ENCODE measurements around the gene CELF1.

DNA sequence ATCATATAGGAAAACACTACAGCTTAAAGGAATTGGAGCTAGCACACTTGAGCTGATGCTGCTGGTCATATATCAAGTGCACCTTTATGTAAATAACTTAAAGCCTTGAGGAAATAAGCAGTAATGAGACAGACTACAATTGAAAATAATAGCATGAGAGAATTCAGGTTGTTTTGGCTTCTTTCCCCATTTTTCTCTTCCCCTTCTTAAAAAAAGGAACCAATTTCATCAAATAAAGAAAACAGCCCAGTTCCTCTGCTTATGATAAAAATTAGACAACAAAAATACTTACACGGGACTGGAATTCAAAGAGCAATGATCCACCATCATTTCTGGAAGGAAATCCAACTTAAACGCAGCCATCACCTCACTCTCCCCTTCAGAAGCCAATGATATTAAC, 53.8 kb downstream of the CELF1 start:
- TF ChIP-seq, protein P1, sequence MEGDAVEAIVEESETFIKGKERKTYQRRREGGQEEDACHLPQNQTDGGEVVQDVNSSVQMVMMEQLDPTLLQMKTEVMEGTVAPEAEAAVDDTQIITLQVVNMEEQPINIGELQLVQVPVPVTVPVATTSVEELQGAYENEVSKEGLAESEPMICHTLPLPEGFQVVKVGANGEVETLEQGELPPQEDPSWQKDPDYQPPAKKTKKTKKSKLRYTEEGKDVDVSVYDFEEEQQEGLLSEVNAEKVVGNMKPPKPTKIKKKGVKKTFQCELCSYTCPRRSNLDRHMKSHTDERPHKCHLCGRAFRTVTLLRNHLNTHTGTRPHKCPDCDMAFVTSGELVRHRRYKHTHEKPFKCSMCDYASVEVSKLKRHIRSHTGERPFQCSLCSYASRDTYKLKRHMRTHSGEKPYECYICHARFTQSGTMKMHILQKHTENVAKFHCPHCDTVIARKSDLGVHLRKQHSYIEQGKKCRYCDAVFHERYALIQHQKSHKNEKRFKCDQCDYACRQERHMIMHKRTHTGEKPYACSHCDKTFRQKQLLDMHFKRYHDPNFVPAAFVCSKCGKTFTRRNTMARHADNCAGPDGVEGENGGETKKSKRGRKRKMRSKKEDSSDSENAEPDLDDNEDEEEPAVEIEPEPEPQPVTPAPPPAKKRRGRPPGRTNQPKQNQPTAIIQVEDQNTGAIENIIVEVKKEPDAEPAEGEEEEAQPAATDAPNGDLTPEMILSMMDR (IDR thresholded peaks at IDR 0.05): no peak
- TF ChIP-seq POLR2A (IDR thresholded peaks at IDR 0.05): no peak
